RKO (cell line): ENCODE measurements around the gene TNNI3K.

Experiments
- DNase-seq: peaks from one replicate; pipeline ENCODE4 v3.0.0-alpha.2; 2016; ENCODE audit warnings: low spot score

The TNNI3K gene

DNA sequence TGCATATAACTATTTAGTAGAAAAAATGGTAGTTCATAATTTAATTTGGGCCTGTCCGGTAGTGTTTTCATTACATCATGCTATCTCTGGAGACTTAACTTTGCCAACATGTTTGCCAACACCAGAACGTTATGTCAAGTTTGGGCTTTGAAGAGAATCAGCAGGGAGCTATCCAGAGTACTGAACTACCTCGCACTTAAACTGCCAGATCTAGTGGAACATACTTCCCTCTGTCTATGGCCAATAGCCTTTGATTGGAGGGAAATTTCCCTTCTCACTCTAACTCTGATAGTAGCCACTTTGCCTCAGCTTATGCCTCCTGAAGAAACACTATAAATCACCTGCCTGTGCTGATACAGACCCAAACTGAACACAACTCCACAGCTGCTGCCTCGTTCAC is 267.2 kb downstream of the TNNI3K start:
- peak; percentile 60 for DNase-seq

DNA sequence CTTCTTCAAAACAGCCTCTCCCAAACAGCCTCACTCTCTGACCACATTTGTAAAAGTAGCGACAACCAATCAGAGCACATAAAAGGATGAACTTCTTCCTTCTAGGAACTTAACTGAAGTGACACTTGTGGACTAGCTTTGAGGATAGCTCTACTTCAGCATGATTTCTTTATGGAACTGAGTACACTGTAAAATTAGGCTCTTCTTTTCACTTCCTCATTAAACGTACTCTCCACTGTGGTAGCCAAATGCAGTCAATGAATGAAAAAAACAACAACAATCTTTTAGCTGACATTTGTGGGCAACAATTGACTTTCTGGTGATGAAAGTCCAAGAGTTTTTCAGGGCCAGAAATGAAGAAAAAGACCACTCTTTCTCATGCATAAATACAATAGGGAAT is 267.7 kb downstream of the TNNI3K start:
- no peak for DNase-seq

DNA sequence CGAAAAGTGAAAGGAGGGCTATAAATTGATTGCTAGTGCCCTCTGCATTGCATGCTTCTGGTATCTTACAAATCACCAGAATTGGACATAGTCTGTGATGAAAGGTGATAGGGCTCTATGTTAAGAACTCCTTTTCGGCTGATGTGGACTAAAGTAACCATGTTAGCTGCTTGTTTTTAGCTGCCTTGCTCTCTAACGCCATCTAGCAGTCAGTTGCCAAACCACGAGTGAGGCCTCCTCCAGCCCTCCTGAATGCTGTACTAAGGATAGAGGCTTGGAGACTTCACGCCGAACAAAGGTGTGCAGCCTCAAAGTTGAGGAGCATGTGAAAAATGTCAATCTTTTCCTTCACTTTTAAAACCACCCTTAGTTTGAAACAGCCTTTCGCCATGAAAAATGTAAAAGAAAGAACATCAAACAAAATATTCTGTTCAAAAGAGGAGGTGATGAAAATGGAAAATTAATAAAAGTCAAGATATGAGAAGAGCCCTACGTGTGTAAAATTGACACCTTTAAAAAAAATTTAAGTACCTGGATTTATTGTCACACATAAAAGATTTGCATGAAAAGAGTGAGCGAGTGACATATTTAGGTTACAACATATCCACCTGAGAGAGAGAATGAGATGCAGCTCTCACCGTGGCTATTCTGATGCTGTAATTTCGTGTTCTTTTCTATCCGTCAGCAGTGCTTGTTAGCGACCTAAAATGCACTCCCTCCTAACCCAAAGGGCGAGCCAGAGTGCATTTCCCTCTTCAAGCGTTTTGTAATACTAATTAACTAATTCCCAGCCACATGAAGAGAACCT is 269.1 kb downstream of the TNNI3K start:
- peak; percentile 55 for DNase-seq

DNA sequence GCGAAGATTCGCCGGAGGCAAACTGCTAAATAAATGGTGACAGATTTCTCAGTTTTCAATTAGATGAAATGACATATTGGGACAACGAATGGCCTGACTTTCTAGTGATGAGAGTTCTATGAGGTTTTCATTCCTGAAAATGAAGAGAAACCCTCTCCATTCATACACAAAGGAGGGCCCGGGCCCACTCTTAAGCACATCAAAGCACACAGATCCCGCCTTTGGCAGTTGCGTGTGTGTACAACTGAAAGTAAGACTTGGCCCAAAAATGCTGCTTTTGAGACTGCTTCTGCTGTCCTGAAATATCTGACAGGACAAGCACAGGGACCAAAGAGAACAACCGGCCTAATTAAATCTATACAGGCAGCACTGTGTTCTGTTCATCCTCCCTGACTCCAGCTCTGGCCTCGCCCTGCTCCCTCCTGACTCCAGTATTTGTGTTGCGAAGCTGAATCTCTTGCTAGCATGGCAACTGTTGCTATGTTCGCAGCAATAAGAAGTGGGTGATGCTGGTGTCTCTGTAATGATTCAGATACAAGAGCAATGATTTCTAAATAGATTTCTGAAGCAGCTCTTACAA is 269.8 kb downstream of the TNNI3K start:
- DNase-seq: no peak

DNA sequence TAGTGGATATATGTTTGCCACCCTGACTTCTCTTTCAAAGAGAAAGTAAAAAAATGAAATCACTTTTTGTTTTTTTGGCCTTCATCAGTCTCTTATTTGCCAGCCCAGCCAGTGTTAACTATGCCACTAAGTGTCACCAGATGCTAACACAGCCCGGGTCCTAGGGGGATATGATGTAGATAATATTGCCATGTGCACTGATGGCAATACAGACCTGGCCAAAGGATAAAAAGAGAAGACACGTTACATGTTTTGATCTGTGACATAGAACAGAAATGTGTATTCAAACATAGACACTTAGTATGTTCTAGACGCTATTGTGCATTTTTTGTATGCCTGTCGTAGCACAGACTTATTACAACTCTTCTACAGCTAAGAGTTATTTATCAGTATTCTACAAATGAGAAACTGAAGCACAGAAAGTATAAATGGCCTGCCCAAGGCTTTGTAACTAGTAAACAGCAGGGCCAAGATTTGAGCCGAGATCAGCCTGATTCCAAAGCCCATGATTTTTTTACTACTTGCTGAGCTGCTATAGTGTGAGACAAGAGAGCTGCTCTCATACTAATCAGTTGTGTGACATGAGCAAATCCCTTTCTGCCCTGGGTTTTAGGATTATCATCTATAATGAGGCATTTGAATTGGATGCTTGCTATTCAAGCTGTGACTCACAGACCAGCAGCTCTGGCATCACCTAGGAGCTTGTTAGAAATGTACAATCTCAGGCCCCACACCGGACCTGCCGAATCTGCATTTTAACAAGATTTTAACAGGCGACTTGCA is 270.9 kb downstream of the TNNI3K start:
- no peak for DNase-seq

DNA sequence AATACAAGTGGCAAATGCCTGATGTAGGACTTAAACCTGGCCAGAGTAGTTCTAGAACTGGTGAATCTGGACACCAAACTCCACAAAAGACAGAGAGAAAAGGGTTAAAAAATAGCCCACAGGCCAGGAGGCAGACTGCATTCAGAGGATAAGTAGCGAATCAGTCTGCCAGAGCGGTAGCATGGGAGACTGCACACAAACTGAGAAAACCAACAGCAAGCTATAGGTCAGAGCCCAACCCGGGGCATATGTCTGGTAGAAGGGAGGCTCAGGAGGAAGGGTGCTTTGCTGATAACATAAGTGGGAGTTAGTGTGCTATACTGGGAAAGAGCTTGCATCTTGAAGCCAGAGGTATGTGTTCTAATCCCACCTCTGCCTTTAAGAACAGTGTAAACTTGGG is 273.3 kb downstream of the TNNI3K start:
- DNase-seq: no peak

DNA sequence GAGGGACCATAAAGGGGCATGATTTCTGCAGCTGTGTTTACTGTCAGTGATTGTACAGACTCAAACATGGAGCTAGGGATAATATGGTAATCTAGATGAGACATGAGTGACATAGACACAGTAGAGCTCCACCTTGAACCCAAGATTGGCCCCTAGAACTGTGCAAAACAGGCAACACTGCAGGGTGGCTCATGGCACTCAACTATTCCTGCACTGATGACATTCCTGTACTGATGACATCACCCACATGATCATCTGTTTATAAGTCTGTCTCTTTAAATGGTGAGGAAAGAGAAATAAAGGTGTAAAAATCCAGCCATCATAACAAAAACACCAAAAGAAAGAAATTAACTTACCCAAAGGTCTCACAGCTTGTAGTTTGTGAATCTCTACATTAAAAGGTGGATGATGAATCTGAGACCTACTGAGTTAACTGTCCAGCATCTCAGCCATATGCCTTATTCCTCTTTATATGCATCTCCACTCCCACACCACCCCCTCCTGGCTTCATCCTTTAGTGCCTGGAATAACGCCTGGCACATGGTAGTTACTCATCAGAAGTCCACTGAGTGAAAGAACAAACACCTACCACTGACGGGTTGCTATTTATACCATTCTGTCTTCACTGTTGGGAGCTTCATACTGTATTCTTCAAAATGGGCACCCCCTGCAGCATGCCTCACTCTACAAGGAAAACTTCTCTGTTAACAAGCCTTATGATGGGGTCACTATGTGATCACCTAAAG is 277.2 kb downstream of the TNNI3K start, which contains the start of gene LRRC53:
Gene LRRC53 (minus strand): TSS at position 442 of the 746 bp plus-strand sequence. CDS start 29,262 bp downstream, outside the sequence.
- DNase-seq: no peak

DNA sequence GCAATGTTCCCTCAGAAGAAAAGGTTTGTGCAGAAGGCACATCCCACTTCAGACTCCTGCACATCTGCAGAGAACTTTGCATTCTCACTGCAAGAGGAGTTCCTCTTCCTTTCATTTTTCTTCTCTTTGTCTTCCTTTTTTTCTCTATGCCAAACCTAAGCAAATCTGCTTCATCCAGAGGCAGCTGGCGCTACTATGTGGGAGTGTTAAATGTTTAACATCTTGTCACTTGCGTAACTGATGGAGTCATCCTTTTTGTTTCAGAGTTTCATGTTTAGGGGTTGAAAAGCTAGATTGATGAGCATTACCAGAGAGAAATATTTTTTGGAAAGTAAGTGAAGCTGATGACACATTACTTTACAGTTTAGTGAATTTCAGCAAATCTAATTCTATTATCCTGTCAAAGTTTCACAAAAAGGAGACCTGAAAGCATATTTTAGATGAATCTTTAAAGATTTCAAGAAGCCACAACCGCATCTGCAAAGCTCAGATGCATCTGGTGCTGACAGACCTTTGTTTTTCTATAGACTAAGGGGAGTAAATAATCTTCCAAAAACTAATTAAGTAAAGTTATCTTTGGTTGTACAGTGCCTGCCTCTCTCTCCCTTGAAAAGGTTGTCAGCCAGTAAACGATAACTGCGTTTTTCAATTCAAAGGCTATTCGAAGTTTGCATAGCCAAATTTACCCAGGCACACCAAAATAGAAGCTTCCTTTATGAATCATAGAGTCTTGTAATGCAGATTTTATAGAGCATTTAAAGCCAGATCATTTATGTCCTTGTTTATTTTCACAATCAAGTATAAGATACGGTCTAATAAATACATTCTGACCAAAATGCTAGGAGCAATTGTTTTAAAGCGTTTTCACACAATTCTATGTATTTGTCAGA is 278.5 kb downstream of the TNNI3K start:
- no peak for DNase-seq

DNA sequence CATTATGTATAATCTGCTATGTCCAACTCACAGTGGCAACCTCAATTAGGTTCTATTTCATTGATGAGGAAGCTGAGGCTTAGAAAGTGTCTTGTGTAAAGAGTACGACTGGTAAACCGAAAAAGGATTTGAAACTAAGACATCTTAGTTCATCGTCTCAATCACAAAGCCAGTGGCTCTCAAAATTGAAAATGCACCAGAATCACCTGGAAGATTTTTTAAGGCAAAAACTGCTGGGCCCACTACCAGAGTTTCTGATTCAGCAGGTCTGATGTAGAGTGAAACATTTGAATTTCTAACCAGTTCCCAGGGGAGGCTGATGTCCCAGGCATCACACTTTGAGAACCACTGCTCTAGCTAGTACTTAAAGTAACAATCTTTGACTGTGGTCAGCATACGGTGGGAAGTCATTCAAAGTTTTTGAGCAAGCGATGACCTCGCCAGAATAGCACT is 282.4 kb downstream of the TNNI3K start:
- DNase-seq: no peak

DNA sequence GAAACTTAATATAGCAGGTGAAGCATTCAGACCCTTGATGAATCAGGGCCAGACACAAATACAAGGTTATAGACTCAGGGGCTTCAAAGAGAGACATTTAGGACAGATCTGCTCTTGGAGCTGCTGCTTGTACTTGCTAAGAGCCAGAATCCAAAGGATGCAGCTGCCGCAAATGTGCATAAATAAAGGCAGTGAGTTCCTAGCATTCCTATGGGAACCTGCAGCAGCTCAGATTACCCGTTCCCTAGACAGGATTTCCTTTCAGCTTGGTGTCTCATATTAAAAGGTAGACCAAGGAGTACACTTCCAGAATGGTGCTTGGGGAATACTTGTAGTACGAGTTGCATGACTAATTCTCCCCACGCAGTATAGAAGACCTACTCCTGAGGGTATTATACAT is 287.0 kb downstream of the TNNI3K start:
- no peak for DNase-seq

DNA sequence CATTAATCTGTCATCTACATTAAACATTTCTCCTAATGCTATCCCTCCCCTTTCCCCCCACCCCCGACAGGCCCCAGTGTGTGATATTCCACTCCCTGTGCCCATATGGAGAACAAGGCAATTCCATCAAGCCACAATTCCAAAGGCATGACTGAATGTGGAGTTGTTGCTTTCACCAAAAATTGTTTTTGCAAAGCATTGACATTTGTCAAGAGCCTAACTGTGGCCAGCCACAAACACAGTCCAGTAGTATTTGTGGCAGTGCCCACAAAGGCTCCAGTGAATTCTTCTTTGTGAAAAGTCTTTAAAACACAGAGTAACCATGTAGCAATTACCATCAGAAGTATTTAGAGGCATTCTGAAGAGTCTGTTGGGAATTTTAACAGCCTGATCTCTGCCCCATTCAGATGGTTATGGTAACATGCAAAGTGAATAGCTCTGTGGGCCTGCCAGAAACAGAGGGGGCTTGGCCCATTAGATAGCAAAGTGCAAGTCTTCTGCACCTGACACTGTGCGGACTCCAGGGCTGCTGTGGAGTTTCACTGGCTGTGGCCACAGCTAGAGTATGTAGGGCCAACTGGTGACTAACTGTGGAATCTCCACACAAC is 288.8 kb downstream of the TNNI3K start:
- DNase-seq: no peak

DNA sequence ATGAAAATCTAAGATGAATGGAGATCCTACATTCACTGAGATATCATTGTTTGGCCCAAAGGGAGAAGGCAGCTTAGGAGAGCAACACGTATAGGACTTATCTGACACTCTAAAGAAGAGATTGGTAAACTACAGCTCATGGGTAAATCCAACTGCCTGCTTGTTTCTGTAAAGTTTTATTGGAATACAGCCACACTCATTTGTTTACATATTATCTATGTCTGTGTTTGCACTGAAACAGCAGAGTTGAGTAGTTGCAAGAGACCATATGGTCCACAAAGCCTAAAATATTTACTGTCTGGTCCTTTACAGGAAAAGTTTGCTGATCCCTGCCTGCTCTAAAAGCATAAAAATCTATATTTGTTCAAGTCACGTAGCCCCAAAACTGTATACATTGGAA is 291.5 kb downstream of the TNNI3K start:
- no peak for DNase-seq

DNA sequence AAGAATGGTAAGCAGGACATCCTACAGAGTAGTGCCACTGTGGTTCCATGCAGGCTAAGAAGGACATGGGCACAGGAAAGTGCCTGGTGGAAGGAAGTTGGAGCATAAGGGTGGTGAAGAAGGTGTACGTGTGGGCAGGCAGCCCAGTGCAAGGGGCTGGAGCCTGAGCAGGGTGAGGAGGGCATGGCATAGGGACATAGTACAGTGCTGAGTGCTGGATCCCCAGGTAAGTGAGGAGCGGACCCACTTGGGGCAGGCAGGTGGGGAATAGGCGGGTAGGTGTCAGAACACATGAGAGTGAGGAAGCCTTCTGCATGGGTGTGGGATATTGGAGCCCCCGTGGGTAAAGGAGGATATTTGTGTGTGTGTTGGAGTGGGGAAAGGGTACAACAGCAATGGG is 292.9 kb downstream of the TNNI3K start:
- no peak for DNase-seq

DNA sequence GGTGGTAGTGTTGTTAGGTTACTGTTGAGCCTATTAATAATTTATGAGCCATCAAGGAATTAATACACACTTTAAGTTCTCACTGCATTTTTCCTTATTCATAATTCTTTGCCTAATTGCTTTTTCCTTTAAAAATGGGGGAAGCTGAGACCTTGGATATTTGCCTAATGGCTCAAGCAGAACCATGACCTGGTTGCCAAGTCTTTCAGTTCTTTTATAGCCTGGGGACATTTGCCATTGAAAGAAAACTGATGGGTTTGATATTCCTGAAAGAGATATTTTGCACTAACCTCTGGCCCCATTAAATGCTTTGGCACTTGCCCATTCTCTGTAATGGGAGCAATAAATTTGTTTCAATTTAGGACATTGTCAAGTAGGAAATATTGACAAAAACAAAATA is 295.7 kb downstream of the TNNI3K start:
- DNase-seq: no peak

DNA sequence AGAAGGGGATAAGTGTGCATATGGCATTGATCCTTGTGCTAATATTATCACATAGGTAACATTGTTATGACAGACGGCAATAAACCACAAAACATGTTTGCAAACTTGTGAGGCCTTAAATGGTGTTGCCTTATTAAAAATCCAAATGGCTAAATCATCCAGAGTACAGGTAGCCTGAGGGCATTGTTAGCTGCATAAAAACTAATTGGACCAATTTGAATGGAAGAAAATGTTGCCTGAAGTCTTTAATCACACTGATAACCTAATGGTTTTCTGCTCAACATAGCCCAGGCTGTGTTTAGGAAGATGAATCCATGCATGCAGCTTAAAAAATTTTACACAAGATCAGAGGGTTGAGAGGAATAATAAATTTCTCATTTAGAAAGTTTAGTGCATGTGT is 296.6 kb downstream of the TNNI3K start:
- no peak for DNase-seq

DNA sequence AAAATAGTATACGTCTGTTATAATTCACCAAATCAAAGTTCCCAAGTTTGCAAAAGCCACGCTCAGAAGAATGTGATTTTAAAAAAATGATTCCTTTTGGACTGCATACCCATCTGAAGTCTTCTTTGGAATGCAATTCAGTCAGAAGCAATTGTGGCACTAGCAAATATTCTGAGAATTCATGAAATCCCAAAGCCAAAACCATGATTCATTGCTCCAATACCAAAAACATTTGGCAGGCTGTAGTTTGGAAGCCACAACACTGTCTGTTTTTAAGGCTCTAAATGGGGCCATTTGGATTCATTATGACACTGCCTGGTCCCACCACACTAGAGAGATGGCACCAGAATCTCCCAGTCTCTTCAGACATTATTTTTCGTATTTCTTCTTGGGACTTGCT is 299.1 kb downstream of the TNNI3K start:
- DNase-seq: no peak

DNA sequence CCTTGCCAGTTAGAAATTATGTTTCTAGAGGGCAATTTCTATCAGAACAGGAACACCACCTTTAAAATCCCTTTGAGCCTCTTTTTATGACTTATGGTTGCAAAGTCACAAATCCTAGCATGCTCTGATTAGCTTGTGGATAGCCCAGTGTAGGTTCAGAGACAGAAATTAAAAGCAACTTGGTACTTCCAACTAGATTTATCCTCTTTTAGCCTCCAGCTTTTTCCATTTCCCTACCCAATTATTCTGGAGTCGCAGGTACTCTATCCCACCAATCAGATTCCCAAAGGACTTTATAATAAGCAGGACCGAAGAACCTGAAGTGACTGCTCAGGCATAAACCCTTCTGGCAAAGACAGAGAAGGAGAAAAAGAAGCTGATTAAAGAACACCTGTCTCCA is 310.6 kb downstream of the TNNI3K start:
- no peak for DNase-seq

DNA sequence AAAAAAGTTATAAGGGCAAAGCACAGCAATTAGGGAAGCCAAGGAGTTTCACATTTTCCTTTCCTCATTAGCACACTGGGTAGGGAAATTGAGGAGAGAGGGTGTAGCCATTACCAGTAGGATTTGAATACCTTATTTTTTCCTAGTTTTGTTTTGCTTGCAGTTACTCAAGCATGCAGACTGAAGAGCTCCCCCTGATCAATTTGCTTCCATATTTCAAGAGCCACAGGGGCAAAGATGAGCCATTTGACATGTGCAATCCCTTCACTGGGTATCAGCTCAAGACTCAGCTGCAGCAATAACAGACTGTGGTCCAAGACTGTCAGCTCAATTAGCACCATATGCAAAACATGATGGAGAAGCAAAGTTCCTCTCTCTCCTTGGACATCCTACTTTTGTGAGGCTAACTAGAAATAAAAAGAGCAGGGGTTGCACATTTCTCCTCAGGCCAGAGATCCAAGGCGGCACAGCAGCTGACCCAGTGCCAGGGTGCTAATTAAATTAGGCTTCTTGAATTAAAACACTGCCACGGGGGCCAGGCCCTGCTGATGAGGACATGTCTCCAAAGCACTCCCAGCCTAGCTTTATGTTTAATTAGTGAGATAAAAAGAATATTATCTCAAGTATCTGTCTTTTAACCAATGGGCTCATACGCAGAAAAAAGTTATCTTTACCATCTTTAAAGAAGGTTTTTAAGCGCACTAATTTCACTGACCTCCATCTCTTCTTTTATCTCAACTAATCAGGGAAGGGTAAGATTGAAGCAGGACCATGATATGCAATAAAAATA is 314.0 kb downstream of the TNNI3K start:
- no peak for DNase-seq

DNA sequence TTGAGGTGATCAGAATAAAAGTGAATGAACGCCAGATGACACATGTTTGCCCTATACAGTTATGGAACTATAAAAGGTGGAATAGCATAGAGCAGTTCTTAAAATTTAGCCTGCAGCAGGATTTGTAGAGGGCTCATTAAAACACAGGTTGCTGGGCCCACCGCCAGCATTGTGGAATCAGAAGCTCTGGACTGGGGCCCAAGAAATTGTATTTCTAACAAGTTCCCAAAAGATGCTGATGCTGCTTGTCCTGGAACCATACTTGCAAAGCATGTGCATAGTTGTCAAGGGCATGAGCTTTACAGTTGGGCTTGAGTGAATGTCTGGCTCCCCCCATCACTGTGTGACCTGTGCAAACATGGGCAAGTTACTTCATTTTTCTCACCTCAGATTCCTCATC is 314.7 kb downstream of the TNNI3K start:
- no peak for DNase-seq
